IMR-90 (cell line): ENCODE measurements around the gene TEX48. TPM values are rescaled to one million over a fixed set of nuclear protein-coding genes. Genes with fewer than 3 reads are reported as not detected.

Experiments used
- ATAC-seq: fragments of 200-7000 bp; cut with Tn5 transposase; 2 replicates; pipeline ENCODE4 v1.9.1; 2020; ENCODE audit warnings: low read depth, mild to moderate bottlenecking, moderate library complexity
- BruUV-seq: library from RNA; stranded (reverse); fragments of 400-500 nt; replicated peaks from 2 replicates; lab custom pipeline; 2021; lab: Mats Ljungman, UMichigan
- CTCF ChIA-PET: fragments of 300-600 bp; formaldehyde crosslinking; extraction: SDS; loops from one replicate; lab custom pipeline; 2021; ENCODE audit warnings: antibody characterized with exemption; lab: Yijun Ruan, JAX
- POLR2A ChIA-PET: fragments of 300-600 bp; sonication (Branson Sonifier 250); formaldehyde crosslinking; loops from one replicate; lab custom pipeline; 2022; ENCODE audit warnings: antibody characterized with exemption; ENCODE audit not compliant: unreplicated experiment; lab: Charles Lee
- DNase-seq: peaks from one replicate; pipeline ENCODE4 v3.0.0; 2013
- H2AFZ ChIP-seq: replicated peaks from 2 replicates; pipeline ENCODE3; 2013; ENCODE audit warnings: low read length, mild to moderate bottlenecking; ENCODE audit not compliant: poor library complexity
- H2AK5ac ChIP-seq: 2 replicates; pipeline ENCODE4 v1.6.1; 2013; ENCODE audit warnings: low read depth, low read length, inconsistent platforms
- H2AK9ac ChIP-seq: replicated peaks from 2 replicates; pipeline ENCODE3; 2013; ENCODE audit warnings: mild to moderate bottlenecking, low read depth, low read length, moderate library complexity; ENCODE audit not compliant: poor library complexity
- H2BK120ac ChIP-seq: 2 replicates; pipeline ENCODE4 v1.6.1; 2013; ENCODE audit warnings: low read depth, low read length, inconsistent platforms
- H2BK15ac ChIP-seq: 3 replicates; pipeline ENCODE4 v1.6.1; 2013; ENCODE audit warnings: low read depth, low read length, inconsistent platforms
- H2BK20ac ChIP-seq: 2 replicates; pipeline ENCODE4 v1.6.1; 2013; ENCODE audit warnings: low read depth, mild to moderate bottlenecking, inconsistent platforms, low read length, moderate library complexity
- H2BK5ac ChIP-seq: 2 replicates; pipeline ENCODE4 v1.6.1; 2013; ENCODE audit warnings: mild to moderate bottlenecking, low read depth, low read length, inconsistent platforms; ENCODE audit not compliant: poor library complexity, severe bottlenecking
- H3K14ac ChIP-seq: replicated peaks from 2 replicates; pipeline ENCODE4 v1.6.1; 2013; ENCODE audit warnings: low read depth, low read length, inconsistent platforms
- H3K18ac ChIP-seq: 2 replicates; pipeline ENCODE4 v1.6.1; 2013; ENCODE audit warnings: low read depth, low read length, control low read depth
- H3K23ac ChIP-seq: 2 replicates; pipeline ENCODE4 v1.6.1; 2013; ENCODE audit warnings: low read depth, low read length, inconsistent platforms
- H3K27ac ChIP-seq: 2 replicates; pipeline ENCODE4 v1.5.1; 2013; ENCODE audit warnings: mild to moderate bottlenecking, control low read depth, low read length; ENCODE audit not compliant: insufficient read depth
- H3K27me3 ChIP-seq: 2 replicates; pipeline ENCODE4 v1.6.1; 2013; ENCODE audit warnings: low read length; ENCODE audit not compliant: control insufficient read depth, insufficient read depth
- H3K36me3 ChIP-seq: 2 replicates; pipeline ENCODE4 v1.6.1; 2013; ENCODE audit warnings: low read length, mixed read lengths; ENCODE audit not compliant: control insufficient read depth, insufficient read depth
- H3K4ac ChIP-seq: 2 replicates; pipeline ENCODE4 v1.6.1; 2013; ENCODE audit warnings: low read depth, low read length, inconsistent platforms
- H3K4me1 ChIP-seq: 2 replicates; pipeline ENCODE4 v1.6.1; 2013; ENCODE audit warnings: low read length, mixed read lengths; ENCODE audit not compliant: control insufficient read depth, insufficient read depth
- H3K4me2 ChIP-seq: 2 replicates; pipeline ENCODE4 v1.6.1; 2013; ENCODE audit warnings: low read depth, mild to moderate bottlenecking, control low read depth, low read length, moderate library complexity
- H3K4me3 ChIP-seq: 2 replicates; pipeline ENCODE4 v1.5.1; 2013; ENCODE audit warnings: low read depth, mild to moderate bottlenecking, control low read depth, low read length, moderate library complexity; ENCODE audit not compliant: insufficient read depth
- H3K56ac ChIP-seq: 2 replicates; pipeline ENCODE4 v1.6.1; 2013; ENCODE audit warnings: low read length, inconsistent platforms; ENCODE audit not compliant: insufficient read depth; ENCODE audit errors: extremely low read depth
- H3K79me1 ChIP-seq, 2 experiments: 2 replicates each; pipeline ENCODE4 v1.6.1; 2013; ENCODE audit warnings: low read length in 2 of 2, inconsistent platforms in 1 of 2, low read depth in 1 of 2
- H3K9ac ChIP-seq: 2 replicates; pipeline ENCODE4 v1.6.1; 2013; ENCODE audit warnings: low read depth, low read length, control low read depth
- H3K9me1 ChIP-seq: 2 replicates; pipeline ENCODE4 v1.6.1; 2013; ENCODE audit warnings: low read length, inconsistent platforms; ENCODE audit not compliant: insufficient read depth
- H3K9me3 ChIP-seq: 2 replicates; pipeline ENCODE4 v1.6.1; 2013; ENCODE audit warnings: low read length; ENCODE audit not compliant: control insufficient read depth, insufficient read depth
- H4K20me1 ChIP-seq: 2 replicates; pipeline ENCODE4 v1.6.1; 2013; ENCODE audit warnings: low read length, inconsistent platforms; ENCODE audit not compliant: insufficient read depth
- H4K5ac ChIP-seq: 2 replicates; pipeline ENCODE4 v1.6.1; 2013; ENCODE audit warnings: mild to moderate bottlenecking, low read depth, low read length, control low read depth
- H4K8ac ChIP-seq, 2 experiments: 2 replicates each; pipeline ENCODE4 v1.6.1; 2013; ENCODE audit warnings: low read depth in 2 of 2, low read length in 2 of 2, control low read depth in 1 of 2, inconsistent platforms in 1 of 2
- H4K91ac ChIP-seq: 2 replicates; pipeline ENCODE4 v1.6.1; 2013; ENCODE audit warnings: low read depth, low read length, inconsistent platforms; ENCODE audit not compliant: insufficient read depth
- BHLHE40 ChIP-seq: fragments of 150-350 bp; IDR thresholded peaks from 2 replicates; pipeline ENCODE4 v1.6.1; 2016; ENCODE audit warnings: mild to moderate bottlenecking, low read depth, low read length
- CEBPB ChIP-seq: IDR thresholded peaks from 2 replicates; pipeline ENCODE4 v1.6.1; 2012; ENCODE audit warnings: low read depth, low read length, improper control_type of control experiment
- CHD1 ChIP-seq: IDR thresholded peaks from 2 replicates; pipeline ENCODE4 v1.6.1; 2012; ENCODE audit warnings: low read depth, low read length, improper control_type of control experiment
- FOS ChIP-seq: fragments of 150-350 bp; IDR thresholded peaks from 2 replicates; pipeline ENCODE4 v1.6.1; 2016; ENCODE audit warnings: low read depth, low read length
- MAFK ChIP-seq: IDR thresholded peaks from 2 replicates; pipeline ENCODE4 v1.6.1; 2012; ENCODE audit warnings: low read depth, low read length, improper control_type of control experiment
- MAZ ChIP-seq: IDR thresholded peaks from 2 replicates; pipeline ENCODE4 v1.6.1; 2012; ENCODE audit warnings: low read depth, mild to moderate bottlenecking, low read length, improper control_type of control experiment, moderate library complexity, borderline replicate concordance
- MXI1 ChIP-seq: IDR thresholded peaks from 2 replicates; pipeline ENCODE4 v1.6.1; 2012; ENCODE audit warnings: low read depth, mild to moderate bottlenecking, low read length, moderate library complexity, borderline replicate concordance
- NFE2L2 ChIP-seq: fragments of 150-350 bp; IDR thresholded peaks from 2 replicates; pipeline ENCODE4 v1.6.1; 2016; ENCODE audit warnings: low read depth, mild to moderate bottlenecking, low read length
- POLR2A ChIP-seq: IDR thresholded peaks from 2 replicates; pipeline ENCODE4 v1.6.1; 2012; ENCODE audit warnings: mild to moderate bottlenecking, low read depth, low read length
- RAD21 ChIP-seq: IDR thresholded peaks from 2 replicates; pipeline ENCODE4 v1.6.1; 2012; ENCODE audit warnings: low read length, improper control_type of control experiment
- RCOR1 ChIP-seq: IDR thresholded peaks from 2 replicates; pipeline ENCODE4 v1.6.1; 2012; ENCODE audit warnings: mild to moderate bottlenecking, low read length, improper control_type of control experiment; ENCODE audit not compliant: insufficient replicate concordance
- RFX5 ChIP-seq: IDR thresholded peaks from 2 replicates; pipeline ENCODE4 v1.8.0; 2012; ENCODE audit warnings: low read depth, mild to moderate bottlenecking, low read length, moderate library complexity
- SMC3 ChIP-seq: fragments of 150-350 bp; IDR thresholded peaks from 2 replicates; pipeline ENCODE4 v1.6.1; 2016; ENCODE audit warnings: low read depth, mild to moderate bottlenecking, antibody characterized with exemption, low read length, moderate library complexity
- WGBS, 2 experiments: methylation state at CpG; one replicate each; pipeline versions ENCODE4 v1.1.5 to v1.1.7; 2013; ENCODE audit warnings: missing lambda C conversion rate in 2 of 2; ENCODE audit not compliant: insufficient read length in 1 of 2; ENCODE audit errors: extremely low coverage in 2 of 2; 5-methylcytosine and 5-hydroxymethylcytosine counted together
- dilution Hi-C: fragments of 300-500 bp; cut with HindIII; formaldehyde crosslinking; loops from one replicate; pipeline ENCODE4 v1.14.3; 2018; ENCODE audit warnings: low sequenced_read_pairs; ENCODE audit not compliant: unreplicated experiment
- in situ Hi-C: fragments of 300-500 bp; cut with MboI; formaldehyde crosslinking; loops from 3 replicates; pipeline ENCODE4 v1.14.3; 2019; ENCODE audit warnings: low sequenced_read_pairs, inconsistent platforms, mixed read lengths
- intact Hi-C: fragments of 100-400 bp; cut with micrococcal nuclease; formaldehyde crosslinking; loops from 2 replicates; pipeline ENCODE4 v1.10.0; 2022
- polyA plus RNA-seq, 3 experiments: library from polyadenylated mRNA; depleted of rRNA; stranded (reverse); fragments of >200 nt; gene quantifications; 2 replicates each; pipeline ENCODE4 v1.2.3, GENCODE V29; 2012; ENCODE audit warnings: low replicate concordance in 1 of 3
- total RNA-seq: library from RNA; depleted of rRNA; stranded (reverse); fragments of >200 nt; gene quantifications from 2 replicates; pipeline ENCODE4 v1.2.3, GENCODE V29; 2012
- TF ChIP-seq, protein P1 (sequence below): fragments of 150-350 bp; IDR thresholded peaks from 2 replicates; pipeline ENCODE4 v1.6.1; 2017; ENCODE audit warnings: mild to moderate bottlenecking, antibody characterized with exemption, low read length, low read depth
- TF ChIP-seq, protein P2 (sequence below): fragments of 150-350 bp; IDR thresholded peaks from 2 replicates; pipeline ENCODE4 v1.6.1; 2016; ENCODE audit warnings: low read depth, mild to moderate bottlenecking, low read length, moderate library complexity, borderline replicate concordance
- TF ChIP-seq, protein P3 (sequence below): conservative IDR thresholded peaks from 2 replicates; pipeline ENCODE4 v1.5.1; 2012; ENCODE audit warnings: mild to moderate bottlenecking, low read depth, low read length, improper control_type of control experiment

Gene TEX48
- total and polyA plus RNA-seq, 2 of the 4 experiments (the other 2 are of a cell fraction) = not detected

DNA sequence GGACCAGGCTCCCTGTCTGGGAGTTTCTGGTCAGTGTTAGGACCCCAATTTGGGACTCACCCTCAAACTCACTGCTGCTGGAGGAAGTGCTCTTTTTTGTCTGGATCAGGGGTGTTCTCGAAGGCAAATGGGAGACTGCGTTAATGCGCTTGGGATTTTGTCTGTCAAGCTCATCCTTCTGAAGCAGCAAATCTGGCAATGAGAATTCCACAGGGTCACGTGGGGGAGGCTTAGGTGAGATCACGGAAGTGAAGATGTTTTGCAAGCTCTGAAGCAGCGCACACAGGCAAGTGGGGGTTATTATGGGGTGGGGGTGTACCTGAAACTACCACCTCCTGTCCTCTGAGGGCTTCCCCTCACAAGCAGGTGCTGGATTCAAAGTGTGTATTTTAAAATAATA lies 13.8 kb downstream of the TEX48 start:
- Histone ChIP-seq H3K79me1 (no peaks in the 10 kb centered on the region), H2AK9ac (no peak overlapping the region), H4K5ac (no peak overlapping the region), H3K4me1 (no peaks in the 10 kb centered on the region), H3K36me3 (no peaks in the 10 kb centered on the region), H2AFZ (no peak overlapping the region), H2BK15ac (no peak overlapping the region), H2BK120ac (no peak overlapping the region), H3K23ac (no peak overlapping the region), H3K9me3 (no peaks in the 10 kb centered on the region), H3K4me3 (no peak overlapping the region), H3K9me1 (no peaks in the 10 kb centered on the region), H2AK5ac (no peak overlapping the region), H4K91ac (no peak overlapping the region), H3K9ac (no peak overlapping the region), H3K27me3 (peaks cover 9% of the 10 kb centered on the region), H3K14ac (no peak overlapping the region), H3K27ac (no peak overlapping the region), H2BK20ac (no peak overlapping the region), H4K8ac (no peak overlapping the region), H4K20me1 (no peaks in the 10 kb centered on the region), H3K4me2 (no peak overlapping the region), H3K4ac (no peak overlapping the region), H3K56ac (no peak overlapping the region), H2BK5ac (no peak overlapping the region), H3K18ac (no peak overlapping the region)
- POLR2A ChIA-PET = no interaction called here
- TF ChIP-seq RCOR1 = no peak
- TF ChIP-seq FOS = no peak
- TF ChIP-seq RAD21 = no peak
- TF ChIP-seq SMC3 = no peak
- TF ChIP-seq, protein P1, sequence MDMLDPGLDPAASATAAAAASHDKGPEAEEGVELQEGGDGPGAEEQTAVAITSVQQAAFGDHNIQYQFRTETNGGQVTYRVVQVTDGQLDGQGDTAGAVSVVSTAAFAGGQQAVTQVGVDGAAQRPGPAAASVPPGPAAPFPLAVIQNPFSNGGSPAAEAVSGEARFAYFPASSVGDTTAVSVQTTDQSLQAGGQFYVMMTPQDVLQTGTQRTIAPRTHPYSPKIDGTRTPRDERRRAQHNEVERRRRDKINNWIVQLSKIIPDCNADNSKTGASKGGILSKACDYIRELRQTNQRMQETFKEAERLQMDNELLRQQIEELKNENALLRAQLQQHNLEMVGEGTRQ = no peak
- TF ChIP-seq MXI1 = no peak
- TF ChIP-seq CEBPB = no peak
- TF ChIP-seq RFX5 = no peak
- TF ChIP-seq BHLHE40 = no peak
- no peak for TF ChIP-seq MAFK
- no peak for TF ChIP-seq POLR2A
- TF ChIP-seq, protein P2, sequence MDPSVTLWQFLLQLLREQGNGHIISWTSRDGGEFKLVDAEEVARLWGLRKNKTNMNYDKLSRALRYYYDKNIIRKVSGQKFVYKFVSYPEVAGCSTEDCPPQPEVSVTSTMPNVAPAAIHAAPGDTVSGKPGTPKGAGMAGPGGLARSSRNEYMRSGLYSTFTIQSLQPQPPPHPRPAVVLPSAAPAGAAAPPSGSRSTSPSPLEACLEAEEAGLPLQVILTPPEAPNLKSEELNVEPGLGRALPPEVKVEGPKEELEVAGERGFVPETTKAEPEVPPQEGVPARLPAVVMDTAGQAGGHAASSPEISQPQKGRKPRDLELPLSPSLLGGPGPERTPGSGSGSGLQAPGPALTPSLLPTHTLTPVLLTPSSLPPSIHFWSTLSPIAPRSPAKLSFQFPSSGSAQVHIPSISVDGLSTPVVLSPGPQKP = no peak
- TF ChIP-seq, protein P3, sequence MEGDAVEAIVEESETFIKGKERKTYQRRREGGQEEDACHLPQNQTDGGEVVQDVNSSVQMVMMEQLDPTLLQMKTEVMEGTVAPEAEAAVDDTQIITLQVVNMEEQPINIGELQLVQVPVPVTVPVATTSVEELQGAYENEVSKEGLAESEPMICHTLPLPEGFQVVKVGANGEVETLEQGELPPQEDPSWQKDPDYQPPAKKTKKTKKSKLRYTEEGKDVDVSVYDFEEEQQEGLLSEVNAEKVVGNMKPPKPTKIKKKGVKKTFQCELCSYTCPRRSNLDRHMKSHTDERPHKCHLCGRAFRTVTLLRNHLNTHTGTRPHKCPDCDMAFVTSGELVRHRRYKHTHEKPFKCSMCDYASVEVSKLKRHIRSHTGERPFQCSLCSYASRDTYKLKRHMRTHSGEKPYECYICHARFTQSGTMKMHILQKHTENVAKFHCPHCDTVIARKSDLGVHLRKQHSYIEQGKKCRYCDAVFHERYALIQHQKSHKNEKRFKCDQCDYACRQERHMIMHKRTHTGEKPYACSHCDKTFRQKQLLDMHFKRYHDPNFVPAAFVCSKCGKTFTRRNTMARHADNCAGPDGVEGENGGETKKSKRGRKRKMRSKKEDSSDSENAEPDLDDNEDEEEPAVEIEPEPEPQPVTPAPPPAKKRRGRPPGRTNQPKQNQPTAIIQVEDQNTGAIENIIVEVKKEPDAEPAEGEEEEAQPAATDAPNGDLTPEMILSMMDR = no peak
- no peak for TF ChIP-seq NFE2L2
- no peak for TF ChIP-seq CHD1
- no peak for TF ChIP-seq MAZ
- no peak for DNase-seq
- dilution Hi-C loops (no loop called here), in situ Hi-C loops (loop anchor here (5.0 kb wide), 1 partner anchor 344 kb away; no protein-coding TSS in a partner anchor), intact Hi-C loops (no loop called here)
- no peak for ATAC-seq
- CTCF ChIA-PET = interaction anchor here (1.3 kb wide), 1 partner anchor 15 kb away, joined by 3 read pairs; no protein-coding TSS in a partner anchor
- BruUV-seq = no TSS peak
- no CpG with 5 or more reads among the region's 6 CpGs for WGBS, 2 experiments
